Activated T-cell treated with anti-CD3 and anti-CD28 coated beads for 24 hours (primary cell): ENCODE data around the gene CNGA4.
"Not testable (repeated sequence)": the region's sequence is repeated elsewhere in the genome, so short reads cannot be mapped to it uniquely, and the experiment has no call there.

Experiments
- DNase-seq: peaks from one replicate; pipeline ENCODE4 v3.0.0-alpha.2; 2020; ENCODE audit warnings: low read depth

CNGA4 gene

DNA sequence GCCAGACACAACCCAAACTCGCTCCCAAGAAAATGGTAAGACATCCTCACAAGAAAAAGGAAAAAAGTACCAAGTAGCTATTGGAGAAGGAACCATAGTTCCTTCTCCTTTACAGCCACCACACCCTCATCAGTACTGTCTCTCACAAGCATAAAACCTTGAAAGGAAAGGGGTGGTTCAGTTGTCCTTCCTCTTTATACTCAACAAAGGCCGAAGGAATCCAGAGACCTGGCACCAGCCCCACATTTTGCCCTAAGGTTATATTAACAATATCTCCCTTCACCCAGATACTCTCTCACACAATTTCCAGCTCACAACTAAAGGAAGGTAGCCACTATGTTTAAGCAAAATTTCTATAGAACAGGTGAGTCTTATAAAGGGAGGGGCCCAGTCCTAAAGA is 13.0 kb upstream of the CNGA4 start:
- DNase-seq, result no peak

GRCh38 chr11:6228520-6228919 is 10.4 kb upstream of the CNGA4 start:
- DNase-seq, result no peak

DNA sequence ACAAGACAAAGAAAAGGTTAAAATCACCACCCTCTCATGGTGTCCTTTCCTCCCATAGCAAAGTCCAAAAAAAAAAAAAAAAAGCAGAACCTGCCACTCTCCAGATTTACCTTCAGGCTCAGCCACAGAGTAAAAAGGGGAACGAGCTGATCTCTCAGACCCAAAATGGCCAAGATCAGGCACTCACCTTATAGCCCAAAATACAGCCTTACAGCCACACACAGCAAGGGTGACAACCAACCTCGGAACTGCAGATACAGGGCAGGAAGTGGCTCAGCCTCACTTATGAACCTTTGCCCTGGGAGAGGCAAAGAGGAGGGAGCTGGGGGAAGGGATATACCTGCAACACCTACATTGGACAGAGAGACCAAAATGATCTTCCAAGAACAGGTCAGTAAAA is 9.0 kb upstream of the CNGA4 start:
- no peak for DNase-seq

DNA sequence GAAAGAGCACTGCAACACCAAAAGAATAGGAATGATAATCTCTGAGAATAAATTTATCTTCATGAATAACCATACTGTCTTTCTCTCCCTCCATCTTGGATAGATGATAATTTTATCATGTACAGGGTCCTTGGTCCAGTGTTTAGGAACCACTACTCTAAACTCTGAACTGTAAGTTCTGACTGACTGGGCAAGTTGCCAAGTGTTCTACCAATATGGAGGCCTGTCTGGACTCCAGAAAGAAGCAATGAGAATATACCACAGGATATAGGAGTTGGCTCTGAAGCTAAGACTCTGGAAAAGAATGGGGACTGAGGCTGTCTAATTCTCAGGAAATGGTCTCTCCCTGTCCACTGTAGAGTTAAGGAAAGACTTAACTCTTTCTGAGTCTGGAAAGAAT is 6.0 kb upstream of the CNGA4 start:
- no peak for DNase-seq

- no peak for DNase-seq
These were observed 4.9 kb upstream of the CNGA4 start for GRCh38 chr11:6233984-6234386.

DNA sequence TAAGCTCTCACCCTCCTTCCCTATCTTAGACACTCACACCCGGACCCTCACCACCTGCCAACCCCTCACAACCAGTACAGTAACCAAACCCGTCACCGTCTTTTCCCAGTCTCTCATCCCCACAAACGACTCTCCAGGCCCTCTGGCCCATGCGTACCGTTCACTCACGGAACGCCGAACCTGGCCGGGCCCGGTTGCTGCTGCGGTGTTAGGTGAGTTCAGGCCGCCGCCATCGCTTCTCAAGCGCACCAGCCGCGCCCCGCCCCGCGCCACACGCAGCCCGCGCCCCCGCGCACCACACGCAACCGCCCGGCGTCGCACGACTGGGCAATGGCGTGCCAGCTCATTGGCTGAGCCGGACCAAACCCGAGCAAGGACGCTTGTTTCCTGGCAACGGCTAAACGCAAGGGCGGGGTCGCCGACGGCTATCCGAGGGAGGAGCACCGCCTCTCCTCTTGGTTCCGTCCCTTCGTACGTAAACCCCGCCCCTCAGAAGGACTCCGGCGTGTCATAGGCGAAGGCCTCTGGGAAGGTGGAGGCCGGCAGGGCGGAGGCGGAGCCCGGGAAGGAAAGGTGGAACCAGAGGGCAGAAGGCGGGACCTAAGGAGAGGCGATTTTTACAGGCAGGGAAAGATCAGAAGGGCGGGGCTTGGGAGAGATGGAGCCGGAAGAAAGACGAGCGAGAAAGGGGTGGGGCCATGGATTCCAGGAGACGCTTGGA is 4.3 kb upstream of the CNGA4 start, which contains the start of gene FHIP1B:
Gene FHIP1B (minus strand): TSS at position 250 of the 721 bp plus-strand sequence. CDS start 10,120 bp downstream, outside the sequence.
- peak; percentile 99 for DNase-seq

DNA sequence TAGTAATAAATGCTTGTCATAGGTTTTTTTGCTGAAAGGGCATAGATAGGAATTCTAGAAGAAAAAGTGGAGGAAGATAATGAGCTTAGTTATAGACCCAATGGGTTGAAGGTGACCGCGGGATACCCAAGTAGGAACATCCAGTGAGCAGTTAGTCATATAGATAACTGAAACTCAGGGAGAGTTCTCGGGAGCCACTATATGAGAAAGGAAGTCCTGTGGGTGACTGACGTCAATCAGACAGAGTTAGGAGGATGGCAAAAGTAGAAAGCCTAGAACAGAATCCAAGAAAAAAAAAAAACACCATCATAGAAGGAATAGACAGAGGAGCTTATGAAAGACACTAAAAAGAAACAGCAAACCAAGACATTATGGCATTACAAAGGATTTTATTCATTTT is 1.6 kb upstream of the CNGA4 start:
- DNase-seq, result no peak

DNA sequence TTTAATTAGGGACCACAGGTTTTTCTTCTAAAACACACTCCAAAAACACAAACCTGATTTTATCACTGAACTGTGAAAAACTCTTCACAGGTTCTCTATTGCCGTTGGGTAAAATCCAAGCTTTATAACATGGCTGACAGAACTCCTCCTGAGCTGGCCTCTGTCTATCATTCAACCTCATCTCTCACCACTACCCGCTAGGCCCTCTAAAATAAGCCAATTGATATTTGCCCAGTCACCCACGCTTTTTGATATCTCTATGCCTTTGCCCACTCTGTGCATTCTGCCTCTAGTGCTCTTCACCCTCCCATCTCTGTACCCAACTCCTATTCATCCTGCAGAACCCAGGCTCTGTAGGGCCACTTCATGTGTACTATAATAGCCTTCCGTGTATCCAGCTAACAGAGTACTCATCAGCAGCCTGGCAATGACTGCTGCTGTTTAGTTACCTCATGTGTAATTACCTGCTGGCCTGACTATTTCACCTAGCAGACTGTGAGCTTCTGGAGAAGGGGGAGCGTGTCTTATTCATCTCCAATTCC is 1.1 kb upstream of the CNGA4 start:
- no peak for DNase-seq

DNA sequence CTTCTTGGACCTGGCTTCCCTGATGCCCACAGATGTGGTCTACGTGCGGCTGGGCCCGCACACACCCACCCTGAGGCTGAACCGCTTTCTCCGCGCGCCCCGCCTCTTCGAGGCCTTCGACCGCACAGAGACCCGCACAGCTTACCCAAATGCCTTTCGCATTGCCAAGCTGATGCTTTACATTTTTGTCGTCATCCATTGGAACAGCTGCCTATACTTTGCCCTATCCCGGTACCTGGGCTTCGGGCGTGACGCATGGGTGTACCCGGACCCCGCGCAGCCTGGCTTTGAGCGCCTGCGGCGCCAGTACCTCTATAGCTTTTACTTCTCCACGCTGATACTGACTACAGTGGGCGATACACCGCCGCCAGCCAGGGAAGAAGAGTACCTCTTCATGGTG is 1.2 kb downstream of the CNGA4 start:
- no peak for DNase-seq

DNA sequence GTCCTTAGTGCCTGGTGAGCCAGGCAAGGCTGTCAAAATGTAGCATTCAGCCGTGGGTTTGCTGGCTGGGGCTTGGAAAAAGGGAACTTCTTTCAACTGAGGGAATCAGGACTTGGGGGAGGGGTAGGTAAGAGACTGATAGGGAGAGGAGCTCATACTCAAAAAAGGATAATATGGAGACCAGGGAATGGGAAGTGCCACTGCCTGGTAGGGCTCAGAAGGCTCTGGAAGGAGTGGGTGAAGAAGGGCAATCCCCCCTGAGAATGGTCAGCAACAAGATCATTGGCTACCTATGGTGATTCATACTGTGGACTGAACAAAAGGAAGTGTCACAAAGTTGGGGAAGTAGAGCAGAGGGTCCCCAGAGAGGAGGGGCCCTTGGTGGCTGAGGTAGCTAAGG is 1.9 kb downstream of the CNGA4 start:
- no peak for DNase-seq

DNA sequence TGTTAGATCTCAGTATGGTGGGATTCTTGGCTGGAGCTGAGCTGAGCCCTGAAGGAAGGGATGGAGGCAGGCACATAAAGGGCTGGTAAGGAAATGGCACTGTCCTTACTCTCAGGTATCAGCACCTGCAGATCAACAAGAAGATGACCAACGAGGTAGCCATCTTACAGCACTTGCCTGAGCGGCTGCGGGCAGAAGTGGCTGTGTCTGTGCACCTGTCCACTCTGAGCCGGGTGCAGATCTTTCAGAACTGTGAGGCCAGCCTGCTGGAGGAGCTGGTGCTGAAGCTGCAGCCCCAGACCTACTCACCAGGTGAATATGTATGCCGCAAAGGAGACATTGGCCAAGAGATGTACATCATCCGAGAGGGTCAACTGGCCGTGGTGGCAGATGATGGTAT is 2.4 kb downstream of the CNGA4 start:
- DNase-seq, result no peak

DNA sequence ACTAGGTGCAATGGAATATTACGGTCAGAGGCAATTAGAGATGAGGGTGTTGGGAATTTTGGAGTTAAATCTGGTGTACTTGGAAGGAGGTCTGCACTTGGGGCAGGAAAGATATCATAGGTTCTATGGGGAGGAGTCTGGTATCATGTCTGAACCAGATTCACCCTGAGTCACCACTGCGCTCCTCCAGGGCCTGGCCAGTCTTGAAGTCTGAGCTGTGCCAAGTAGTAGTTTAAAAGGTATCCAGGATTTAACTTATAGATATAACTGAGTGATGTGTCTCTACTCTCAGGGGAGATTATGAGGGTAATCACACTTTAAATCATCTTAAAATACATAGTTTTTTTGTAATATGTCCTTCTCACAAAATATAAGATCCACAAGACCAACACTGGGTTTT is 6.6 kb downstream of the CNGA4 start:
- no peak for DNase-seq

DNA sequence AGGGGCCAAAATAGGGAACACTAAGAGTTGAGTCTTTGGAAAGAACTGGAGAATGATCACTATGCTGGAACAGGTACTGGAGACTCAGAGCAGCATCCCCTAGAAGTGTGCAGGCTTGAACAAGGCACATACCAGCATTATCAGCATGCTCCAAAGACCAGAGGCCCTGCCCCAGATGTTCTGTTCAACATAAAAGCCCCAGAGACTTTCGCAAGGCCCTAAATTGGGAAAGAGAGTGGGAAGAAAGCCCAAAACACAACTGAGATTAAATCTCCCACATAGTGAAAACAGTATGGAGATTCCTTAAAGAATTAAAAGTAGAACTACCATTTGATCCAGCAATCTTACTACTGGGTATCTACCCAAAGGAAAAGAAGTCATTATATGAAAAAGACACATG is 9.4 kb downstream of the CNGA4 start:
- DNase-seq, result no peak

GRCh38 chr11:6248897-6249296 is 10.0 kb downstream of the CNGA4 start:
- not testable (repeated sequence) for DNase-seq

DNA sequence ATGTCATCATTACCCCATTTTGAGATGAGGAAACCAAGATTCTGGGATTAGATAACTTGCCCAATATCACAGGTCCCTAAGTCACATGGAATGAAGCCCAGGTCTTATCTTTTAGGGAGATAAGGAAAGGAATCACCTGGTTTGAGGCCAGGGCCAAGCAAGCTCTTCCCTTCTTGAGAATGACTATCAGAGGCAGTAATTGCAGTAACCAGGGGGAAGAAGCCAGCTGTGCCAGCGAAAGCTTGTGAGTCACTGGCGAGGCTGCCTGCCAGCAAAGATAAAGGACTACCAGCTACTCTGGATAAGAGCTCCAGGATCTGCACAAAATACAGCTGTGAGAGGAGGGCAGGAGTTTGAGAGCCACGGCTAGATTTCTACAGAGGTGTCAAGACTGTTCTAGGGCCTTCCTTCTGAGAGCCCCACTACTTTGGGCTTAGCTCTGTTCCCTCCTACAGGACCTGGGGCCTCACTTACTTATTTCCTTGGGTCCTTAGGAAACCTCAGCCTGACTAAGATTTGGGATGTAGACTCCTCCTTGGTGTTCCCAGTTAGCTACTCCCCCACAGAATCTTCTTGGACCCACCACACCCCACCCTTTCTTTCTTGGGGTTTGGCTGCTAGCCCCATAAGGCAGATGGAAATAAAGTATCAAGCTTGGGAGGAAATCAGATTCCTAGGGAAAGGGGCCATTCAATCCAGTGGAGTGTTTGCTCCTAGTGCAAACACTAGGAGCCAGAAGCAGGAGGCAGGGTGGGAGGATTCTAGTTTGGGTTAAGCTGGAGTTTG is 11.1 kb downstream of the CNGA4 start:
- no peak for DNase-seq

- DNase-seq, result peak; percentile 39
These were observed 12.3 kb downstream of the CNGA4 start for GRCh38 chr11:6251120-6251733.

DNA sequence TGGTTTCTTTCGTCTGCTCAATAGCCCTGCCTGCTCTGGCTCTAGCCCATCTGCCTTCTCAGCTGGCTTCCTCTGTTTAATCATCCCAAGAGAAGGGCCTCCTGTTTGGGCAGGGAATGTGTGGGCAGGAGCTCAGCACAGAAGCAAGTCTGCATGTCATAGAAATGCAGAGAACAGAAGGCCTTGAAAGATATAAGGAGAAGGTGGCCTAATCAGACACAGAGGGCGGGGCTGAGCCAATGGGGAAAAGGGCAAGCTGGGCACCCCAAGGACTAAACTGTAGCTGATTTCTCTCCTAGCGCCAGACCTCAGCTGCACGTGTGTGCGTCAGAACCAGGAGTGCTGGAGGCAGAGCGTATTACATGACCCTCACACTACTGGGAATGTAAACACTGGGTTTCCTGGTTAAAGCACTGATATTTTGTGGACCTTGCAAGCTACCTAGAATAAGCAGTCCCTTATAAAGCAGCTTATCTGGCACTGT is 13.1 kb downstream of the CNGA4 start:
- no peak for DNase-seq

GRCh38 chr11:6253197-6253596 is 14.3 kb downstream of the CNGA4 start:
- no peak for DNase-seq

GRCh38 chr11:6258141-6258540 is 19.3 kb downstream of the CNGA4 start:
- no peak for DNase-seq

- DNase-seq, result no peak
These were observed 19.7 kb downstream of the CNGA4 start for GRCh38 chr11:6258571-6259081.

DNA sequence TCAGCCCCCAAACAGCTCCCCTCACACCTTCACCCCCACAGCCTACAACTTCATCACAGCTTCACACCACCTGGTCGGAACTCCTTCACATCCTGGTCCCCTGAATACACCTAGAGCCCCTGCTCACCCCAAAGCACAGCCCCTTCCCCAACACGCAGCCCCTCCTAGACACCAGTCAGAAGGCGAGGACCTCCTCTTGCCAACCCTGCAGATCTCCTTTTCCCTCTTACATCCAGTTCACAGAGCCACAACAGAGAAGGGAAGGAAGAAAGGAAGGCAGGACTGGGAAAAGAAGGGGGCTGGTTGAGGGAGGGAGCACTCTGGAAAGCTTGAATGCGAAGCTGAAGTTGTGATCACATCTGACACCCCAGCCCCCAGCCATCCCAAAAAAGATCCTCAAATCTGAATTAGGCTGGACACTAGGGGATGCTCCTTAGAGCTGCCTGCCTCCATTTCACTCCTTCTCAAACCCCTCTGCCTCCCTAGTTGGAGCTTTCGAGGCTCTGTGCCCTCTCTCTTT is 21.4 kb downstream of the CNGA4 start:
- no peak for DNase-seq

DNA sequence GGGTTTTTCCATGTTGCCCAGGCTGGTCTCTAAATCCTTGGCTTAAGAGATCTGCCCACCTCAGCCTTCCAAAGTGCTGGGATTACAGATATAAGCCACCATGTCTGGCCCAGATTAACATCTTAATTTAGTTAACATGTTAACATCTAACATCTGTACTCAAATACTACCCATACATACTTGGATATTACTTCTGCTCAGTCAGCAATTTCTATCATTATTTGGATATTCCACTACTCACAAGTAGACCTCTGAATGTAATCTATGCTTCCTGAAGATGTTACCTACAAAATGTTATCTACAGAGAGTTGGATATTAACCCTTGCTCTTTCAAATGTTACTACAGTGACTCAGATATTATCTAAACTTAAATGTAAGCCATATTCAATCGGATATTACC is 24.8 kb downstream of the CNGA4 start:
- no peak for DNase-seq
